ENCODE results near the gene DGUOK.
A peak's percentile ranks its signal among the peaks of the same experiment; 100 is the strongest.

Gene DGUOK

DNA sequence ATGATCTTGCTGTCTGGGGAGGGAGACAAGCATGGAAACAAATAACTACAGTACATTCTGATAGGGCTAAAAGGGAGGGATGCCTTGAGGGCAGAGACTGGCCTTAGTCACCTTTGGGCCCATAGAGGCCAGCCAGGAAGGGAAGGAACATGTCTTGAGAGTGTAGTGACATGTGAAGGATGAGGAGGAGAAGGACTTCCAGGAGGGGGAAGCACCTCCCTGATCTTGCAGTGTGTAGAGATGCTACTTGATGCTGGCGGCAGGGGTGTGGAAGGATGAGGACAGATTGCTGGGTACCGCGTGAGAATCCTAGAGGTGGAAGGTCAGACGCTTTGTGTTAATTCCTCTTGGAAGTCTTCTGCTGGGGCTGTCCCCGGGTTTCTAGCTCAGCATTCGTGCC, 71.1 kb downstream of the DGUOK start:
- no peak for DNase-seq (ENCODE audit: low read depth in 3 of 3)

DNA sequence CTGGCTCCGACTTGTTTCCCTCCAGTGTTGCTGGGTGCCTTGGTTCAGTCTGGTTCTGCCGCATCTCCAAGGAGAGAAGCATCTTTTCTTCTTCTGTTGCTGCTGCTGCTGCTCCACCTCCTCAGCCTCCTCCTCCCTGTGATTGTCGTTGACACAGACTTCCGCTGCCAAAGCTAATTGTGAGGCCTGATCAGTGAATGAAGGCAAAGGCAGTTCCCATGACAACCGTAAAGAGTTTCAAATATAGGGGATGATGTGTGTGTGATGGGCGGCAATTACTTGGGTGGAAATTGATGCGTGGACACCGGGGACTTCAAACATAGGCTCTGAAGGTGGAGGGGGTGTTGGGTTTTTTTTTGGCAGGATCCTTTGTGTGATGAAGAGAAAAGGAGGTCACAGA, 71.8 kb downstream of the DGUOK start:
- DNase-seq (ENCODE audit: low read depth in 3 of 3) = no peak

DNA sequence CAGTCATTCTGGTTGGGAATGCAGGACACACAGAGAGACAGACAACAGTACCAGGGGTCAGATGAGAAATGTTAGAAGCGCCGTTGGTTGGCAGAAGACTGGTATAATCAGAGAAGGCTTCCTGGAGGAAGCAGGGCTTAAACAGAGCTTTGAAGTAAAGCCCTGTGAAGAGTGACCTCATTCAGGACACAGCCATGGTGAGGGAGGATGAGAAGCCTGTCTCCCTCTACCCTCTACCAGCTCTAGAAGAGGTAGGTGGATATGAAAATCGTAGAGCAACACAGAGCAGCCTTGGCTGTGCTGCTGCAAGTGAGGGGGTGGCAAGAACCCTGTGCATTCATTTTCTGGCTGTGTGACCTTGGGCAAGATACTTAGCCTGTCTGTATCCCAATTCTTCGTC, 72.3 kb downstream of the DGUOK start:
- no peak for DNase-seq (ENCODE audit: low read depth in 3 of 3)

DNA sequence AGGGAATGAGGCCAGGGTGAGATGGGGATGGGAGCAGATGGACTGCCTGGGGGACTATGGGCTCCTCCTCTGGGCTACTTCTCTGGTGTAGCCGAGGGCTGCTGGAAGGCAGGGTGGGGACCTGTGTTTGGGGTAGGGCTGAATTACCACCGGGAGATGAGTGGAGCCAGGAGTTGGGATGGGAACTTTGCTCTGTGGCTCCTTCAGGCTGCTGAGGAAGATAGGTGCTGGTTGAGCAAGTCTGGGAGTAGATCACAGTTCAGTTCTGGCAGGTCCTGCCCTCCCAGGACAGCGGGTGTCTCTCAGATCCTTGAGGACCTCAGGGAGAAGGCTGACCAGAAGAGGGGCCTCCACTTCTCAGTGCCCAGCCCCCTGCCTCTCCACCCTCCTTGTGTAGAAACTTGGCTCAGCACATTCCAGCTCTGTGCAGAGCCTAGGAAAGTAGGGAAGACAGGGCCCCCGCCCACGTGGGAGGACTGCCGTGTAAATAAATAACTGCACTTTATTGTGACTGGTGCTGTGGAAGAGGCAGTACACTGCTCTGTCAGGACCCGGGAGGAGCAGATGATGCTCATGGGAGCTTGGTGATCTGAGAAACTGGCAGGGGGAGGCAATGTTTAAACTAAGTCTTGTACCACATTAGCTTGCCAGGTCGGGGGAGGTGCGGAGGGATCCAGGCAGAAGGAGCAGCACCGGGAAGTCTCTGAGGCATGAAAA, 73.4 kb downstream of the DGUOK start:
- no peak for DNase-seq (ENCODE audit: low read depth in 3 of 3)

DNA sequence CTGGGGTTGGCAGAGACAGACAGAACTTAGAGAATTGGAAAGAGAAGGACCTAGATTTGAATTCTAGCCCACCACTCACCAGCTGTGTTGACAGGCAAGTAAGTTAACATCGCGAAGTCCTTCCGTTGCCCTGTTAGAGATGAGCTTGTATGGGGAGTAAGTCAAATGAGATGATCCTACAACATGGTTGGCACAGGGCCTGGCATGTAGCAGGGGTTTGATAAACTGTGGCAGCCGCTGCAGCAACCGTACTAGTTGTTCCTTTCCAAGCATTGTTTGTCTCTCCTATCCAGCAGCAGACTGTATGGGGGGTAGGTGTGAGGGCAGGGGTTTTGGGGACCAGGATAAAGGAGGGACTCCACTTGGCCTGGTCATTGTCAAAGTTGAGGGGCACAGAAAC, 74.0 kb downstream of the DGUOK start:
- no peak for DNase-seq (ENCODE audit: low read depth in 3 of 3)

DNA sequence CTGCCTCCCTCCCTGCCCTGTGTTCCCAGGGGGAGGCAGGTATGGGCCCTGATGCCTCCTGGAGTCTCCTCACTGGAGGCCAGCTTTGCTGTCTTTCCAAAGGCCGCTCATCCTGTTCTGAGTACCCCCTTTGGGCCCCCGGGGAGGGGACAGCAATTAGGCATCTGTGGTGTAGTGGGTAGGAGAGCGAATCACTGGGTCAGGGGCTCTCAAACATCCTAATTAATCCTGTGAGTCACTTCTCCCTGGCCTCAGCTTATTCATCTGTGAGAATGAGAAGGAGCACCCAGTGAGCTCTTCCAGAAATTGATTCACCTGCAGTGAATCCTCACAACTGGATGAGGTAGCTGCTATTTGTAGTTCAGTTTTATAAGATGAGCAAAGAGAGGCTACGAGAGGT, 74.4 kb downstream of the DGUOK start:
- no peak for DNase-seq (ENCODE audit: low read depth in 3 of 3)

DNA sequence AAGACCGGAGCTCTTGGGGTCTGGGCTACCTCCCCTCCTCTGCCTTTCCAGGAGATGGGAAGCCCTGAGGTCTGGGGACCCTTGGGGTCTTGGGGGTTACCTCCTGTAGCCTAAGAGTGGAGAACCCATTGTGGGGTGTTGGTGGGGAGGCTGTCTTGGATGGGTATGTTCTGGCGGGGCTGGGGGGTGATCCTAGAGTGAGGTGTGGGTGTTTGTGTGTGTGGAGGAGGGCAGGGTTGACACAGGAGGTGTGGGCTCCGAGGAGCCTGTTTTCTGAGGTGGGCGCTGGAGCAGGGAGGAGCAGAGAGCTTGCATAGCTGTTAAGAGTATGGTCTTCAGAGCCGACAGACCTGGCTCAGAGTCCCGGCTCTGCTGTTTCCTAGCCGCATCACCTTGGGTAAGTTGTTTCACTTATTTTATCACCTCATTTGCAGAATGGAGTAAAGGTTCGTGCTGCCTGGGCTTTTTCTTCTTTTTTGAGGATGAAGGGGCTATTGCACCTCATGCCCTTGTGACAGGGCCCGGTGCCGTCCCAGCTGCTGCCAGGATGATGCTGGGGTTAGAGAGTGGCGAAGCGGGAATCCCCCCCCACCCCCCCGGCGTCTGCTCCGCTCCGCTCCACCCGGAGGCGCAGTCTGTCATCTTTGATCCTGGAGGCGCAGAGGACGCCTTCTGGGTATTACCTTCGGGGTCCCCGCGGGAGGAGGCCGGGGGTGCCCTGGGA, 75.3 kb downstream of the DGUOK start:
- no peak for DNase-seq (ENCODE audit: low read depth in 3 of 3)

DNA sequence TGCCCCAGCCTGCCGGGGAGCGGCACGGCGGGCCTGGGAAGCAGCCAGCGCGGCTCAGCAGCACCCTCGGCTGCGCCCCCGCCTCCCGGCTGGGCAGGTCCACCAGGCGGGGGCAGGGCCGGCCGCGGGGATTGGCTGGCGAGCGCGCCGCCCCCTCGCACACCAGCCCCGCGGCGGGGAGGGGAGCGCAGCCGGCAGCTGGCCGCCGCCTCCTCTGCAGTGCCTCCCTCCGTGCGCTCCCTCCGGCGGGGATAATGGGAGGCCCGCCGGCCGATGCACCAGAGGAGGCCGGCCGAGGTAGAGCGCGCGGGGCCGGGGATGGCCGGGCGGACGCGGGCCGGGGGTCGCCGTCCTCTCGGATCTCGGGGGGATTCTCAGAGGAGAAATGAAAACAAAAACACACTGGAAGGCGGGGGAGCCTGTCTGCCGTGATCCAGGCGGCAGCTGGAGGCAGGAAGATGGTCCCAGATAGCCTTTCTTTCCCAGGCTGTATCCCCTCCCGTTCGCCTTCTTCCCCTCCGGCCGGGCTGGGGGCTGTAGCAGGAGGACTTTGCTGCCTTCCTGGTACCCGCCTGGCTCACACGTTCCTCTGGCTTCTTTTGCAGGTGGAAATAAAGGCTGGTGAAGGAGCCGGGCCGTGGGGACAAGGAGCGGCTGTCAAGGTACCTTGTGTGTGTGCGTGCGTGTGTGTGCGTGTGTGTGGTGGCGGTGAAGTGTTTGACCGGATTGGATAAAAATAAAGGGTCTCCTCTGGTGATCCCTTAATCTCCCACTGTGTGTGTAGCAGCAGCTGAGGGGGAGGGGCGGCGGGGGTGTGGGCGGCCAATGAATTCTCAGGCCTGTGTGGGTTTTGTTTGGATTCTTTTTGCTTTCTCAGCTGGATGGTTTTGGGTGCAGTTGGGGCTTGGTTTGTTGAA, 76.1 kb downstream of the DGUOK start:
- peak in 2 of 3 donors; percentile 49 to 72 for DNase-seq (ENCODE audit: low read depth in 3 of 3)

DNA sequence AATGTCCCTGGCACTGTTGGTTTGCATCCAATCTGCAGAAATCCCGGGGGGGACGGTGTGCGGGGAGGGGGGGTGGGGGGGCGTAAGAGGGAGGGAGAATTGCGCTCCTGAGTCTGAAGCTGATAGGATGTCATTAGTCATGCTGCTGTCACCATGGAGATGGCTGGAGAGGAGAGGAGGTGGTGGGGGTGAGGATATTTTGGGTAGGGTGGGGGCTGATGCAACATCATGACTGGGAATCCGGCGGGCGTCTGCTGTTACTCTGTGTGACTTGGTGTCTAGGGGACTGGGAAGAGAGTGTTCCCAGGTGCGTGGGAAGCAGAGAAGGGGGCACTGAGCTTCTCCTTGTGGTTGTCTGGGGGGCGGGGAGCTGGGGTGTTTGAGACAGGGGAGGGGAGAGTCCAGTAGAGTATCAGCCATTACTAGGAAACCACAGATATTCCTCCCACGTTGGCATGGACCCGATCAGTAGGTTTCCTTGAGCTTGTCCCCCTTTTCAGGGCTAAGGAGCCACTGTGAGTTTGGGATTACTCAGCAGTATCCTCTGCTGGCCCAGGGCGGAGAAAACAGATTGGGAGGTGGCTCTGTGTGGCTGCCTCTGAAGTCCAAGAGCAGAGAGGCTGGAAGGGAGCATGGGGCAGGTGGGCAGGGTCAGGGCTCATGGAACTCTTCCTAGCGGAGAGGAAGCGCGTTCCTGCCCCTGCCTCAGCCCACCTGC, 77.0 kb downstream of the DGUOK start:
- DNase-seq (ENCODE audit: low read depth in 3 of 3) = no peak

DNA sequence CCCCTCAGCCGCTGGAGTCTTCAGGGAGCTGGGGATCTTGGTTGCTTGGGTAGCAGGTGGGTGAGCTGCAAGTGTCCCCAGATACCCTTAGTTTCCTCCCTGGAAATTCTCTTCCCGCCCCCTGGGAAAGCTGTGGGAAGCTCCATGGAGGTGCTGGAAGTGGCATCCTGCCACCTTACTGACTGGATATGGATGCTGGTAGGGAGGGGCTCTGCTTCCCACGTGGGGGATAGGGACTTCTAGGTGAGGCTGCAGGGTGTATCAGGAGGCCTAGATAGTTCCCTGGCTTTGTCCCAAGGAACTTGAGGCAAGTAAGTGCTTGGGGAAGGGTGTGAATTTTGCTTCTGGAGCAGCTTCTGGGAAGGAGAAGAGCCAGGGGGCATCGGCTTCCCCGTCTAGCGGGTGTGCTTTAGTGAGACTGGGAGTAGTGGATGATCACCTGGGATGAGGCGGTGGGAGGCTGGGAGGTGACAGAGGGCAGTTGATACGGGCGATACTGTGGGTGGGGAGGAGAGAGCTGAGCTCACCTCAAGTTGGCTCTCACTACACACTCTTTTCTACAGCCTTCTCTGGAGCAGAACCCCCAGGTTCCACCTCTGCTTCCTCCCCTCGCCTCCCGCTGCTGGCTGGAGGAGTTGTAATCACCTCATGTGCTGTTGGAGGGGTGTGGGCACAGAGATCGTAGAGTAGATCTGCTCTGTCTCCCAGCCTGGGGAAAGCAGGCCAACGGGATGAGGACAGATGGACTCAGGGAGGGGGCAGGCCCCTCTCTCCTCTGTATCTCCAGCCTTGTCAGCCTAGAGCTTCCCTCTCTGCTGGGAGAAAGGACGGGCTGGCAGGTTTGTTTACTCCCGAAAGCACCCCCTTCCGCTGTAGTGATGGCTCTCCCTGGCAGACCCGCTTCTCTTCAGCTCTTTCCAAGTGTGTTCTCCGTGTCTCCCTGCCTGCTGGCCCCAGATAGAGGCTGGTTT, 77.8 kb downstream of the DGUOK start:
- DNase-seq (ENCODE audit: low read depth in 3 of 3) = no peak

DNA sequence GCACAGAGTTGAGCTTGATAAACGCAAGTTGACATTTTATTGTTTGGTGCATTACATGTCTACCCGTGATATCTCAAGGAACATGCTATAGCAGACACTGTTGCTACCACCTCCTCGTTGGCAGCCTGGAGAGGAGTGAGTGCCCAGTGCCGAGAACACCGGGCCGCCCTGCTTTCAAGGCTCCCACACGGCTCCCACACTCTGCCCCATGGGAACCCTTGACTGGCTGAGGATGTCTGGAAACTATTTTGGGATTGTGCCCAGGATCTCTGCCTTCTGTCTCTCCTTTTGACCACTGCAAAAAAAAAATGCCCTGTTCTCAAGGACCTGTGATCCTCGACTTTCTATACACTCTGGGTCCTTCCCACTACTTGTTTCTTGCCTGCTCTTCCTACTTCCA, 79.1 kb downstream of the DGUOK start:
- DNase-seq (ENCODE audit: low read depth in 3 of 3) = no peak

DNA sequence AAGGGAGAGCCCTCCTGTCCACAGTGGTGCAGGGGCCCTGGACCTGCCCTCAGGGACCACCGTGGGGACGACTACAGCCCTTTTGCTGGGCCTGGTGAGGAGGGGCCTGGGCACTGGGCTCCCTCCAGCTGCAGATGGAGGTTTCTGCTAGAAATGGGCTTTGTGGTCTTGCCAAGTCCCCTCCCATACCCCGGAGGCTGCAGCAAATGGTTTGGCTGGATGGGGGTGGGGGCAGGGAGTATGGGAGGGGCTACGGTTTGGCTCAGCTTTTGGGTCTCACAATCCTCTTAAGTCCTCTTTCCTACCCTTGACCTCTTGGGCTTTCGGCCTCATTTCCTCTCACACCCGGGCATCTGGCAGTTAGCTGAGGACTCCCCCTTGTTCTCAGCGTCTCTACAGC, 79.8 kb downstream of the DGUOK start:
- DNase-seq (ENCODE audit: low read depth in 3 of 3) = no peak

DNA sequence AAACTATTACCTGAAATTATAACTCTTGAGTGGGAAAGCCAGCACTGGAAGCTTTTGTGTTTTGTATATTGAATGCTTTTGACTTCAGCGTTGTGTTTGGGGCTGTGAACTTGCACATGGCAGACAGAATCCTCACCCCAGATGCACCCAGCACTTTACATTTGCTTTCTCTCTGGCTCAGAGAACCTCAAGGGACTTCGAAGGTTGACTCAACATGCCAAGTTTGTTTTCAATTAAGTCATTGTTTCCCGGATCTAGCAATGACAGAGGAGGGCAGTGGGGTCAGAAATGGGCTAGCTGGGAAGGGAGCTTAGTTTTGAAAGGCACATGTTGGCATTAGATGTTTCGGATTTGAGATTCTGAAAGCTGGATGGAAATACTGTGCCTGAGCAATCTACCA, 80.4 kb downstream of the DGUOK start:
- no peak for DNase-seq (ENCODE audit: low read depth in 3 of 3)

DNA sequence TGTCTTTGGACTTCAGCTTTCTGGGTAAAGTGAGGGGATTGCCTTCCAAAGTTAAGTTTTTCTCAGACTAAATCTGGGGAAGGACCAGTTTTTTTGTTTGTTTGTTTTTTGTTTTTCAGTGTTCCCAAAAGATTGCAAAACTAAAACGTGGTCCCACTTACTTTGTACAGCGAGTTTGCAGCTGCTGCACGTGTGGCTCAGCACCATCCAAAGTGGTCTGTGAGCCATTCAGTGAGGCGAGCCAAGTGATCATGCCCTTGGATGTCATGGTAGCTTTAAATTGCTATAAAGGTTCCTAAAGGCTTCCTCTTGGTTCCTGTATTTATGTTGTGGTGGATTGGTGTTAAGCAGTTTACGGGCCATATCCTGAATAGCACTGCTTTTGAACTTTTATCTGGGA, 81.0 kb downstream of the DGUOK start:
- DNase-seq (ENCODE audit: low read depth in 3 of 3) = no peak
